B cell (primary cell): ENCODE data around the gene KRT38.

Experiments
- CTCF ChIP-seq: fragments of 200-600 bp; IDR thresholded peaks from one replicate; pipeline ENCODE4 v1.8.0; 2022; ENCODE audit warnings: antibody characterized with exemption, mild to moderate bottlenecking
- EZH2 ChIP-seq: IDR thresholded peaks from 2 replicates; pipeline ENCODE4 v1.6.1; 2012; ENCODE audit warnings: borderline replicate concordance, low read depth, mild to moderate bottlenecking, moderate library complexity, low read length; ENCODE audit not compliant: insufficient read depth, poor library complexity, severe bottlenecking

GRCh38 chr17:41475421-41475820 lies 34.6 kb upstream of the KRT38 start:
- TF ChIP-seq CTCF = no peak
- TF ChIP-seq EZH2 = no peak
